CD4-positive, alpha-beta memory T cell (primary cell): Measurements from ENCODE around the gene PTPRN. TPM values are rescaled to one million over a fixed set of nuclear protein-coding genes. Genes with fewer than 3 reads are reported as not detected.

Experiments
- CTCF ChIA-PET: fragments of 350-600 bp; sonication (Branson Sonifier 250); formaldehyde crosslinking; loops from one replicate; lab custom pipeline; 2021; ENCODE audit warnings: inconsistent platforms; ENCODE audit not compliant: partially characterized antibody; lab: Charles Lee
- POLR2A ChIA-PET: fragments of 350-600 bp; sonication (Branson Sonifier 250); formaldehyde crosslinking; loops from one replicate; lab custom pipeline; 2021; ENCODE audit not compliant: partially characterized antibody; lab: Charles Lee
- DNase-seq, 5 donors: peaks; one replicate each; pipeline versions ENCODE4 v3.0.0 to v3.0.0-alpha.2; 2020 to 2022; ENCODE audit warnings: mixed read lengths in 1 of 5
- H3K27ac ChIP-seq: one replicate; pipeline ENCODE4 v1.7.0; 2013; ENCODE audit warnings: low read depth, low read length
- H3K27me3 ChIP-seq: 2 replicates; pipeline ENCODE4 v1.7.0; 2013; ENCODE audit warnings: mild to moderate bottlenecking, low read length, moderate library complexity; ENCODE audit not compliant: insufficient read depth
- H3K36me3 ChIP-seq: 2 replicates; pipeline ENCODE4 v1.7.0; 2013; ENCODE audit warnings: mild to moderate bottlenecking, low read length, moderate library complexity; ENCODE audit not compliant: insufficient read depth
- H3K4me1 ChIP-seq: 2 replicates; pipeline ENCODE4 v1.7.0; 2013; ENCODE audit warnings: mild to moderate bottlenecking, low read length, moderate library complexity; ENCODE audit not compliant: insufficient read depth
- H3K4me3 ChIP-seq, 2 donors: one replicate each; pipeline ENCODE4 v1.7.0; 2013; ENCODE audit warnings: low read length in 2 of 2, mild to moderate bottlenecking in 1 of 2
- H3K9me3 ChIP-seq, 2 donors: one replicate each; pipeline ENCODE4 v1.7.0; 2013; ENCODE audit warnings: low read length in 2 of 2, control low read depth in 1 of 2; ENCODE audit not compliant: control insufficient read depth in 1 of 2
- H3K27ac Mint-ChIP-seq, 7 donors: one replicate each; pipeline ENCODE4 v1.8.0; 2020 to 2021; ENCODE audit warnings: mixed read lengths in 7 of 7, mild to moderate bottlenecking in 6 of 7, inconsistent platforms in 3 of 7, moderate library complexity in 3 of 7
- H3K27me3 Mint-ChIP-seq, 2 donors: one replicate each; pipeline ENCODE4 v1.8.0; 2020 to 2021; ENCODE audit warnings: mixed read lengths in 2 of 2
- H3K36me3 Mint-ChIP-seq, 2 donors: one replicate each; pipeline ENCODE4 v1.8.0; 2020 to 2021; ENCODE audit warnings: mixed read lengths in 2 of 2, inconsistent platforms in 1 of 2, mild to moderate bottlenecking in 1 of 2
- H3K4me1 Mint-ChIP-seq, 4 donors: one replicate each; pipeline ENCODE4 v1.8.0; 2020 to 2021; ENCODE audit warnings: mixed read lengths in 4 of 4, mild to moderate bottlenecking in 1 of 4
- H3K4me3 Mint-ChIP-seq, 8 donors: one replicate each; pipeline ENCODE4 v1.8.0; 2020 to 2021; ENCODE audit warnings: mixed read lengths in 8 of 8, mild to moderate bottlenecking in 7 of 8, moderate library complexity in 6 of 8, inconsistent platforms in 3 of 8
- H3K9me3 Mint-ChIP-seq, 8 donors: one replicate each; pipeline ENCODE4 v1.8.0; 2020 to 2021; ENCODE audit warnings: mixed read lengths in 8 of 8, mild to moderate bottlenecking in 5 of 8, inconsistent platforms in 3 of 8, moderate library complexity in 1 of 8
- intact Hi-C: fragments of 100-400 bp; cut with micrococcal nuclease; formaldehyde crosslinking; loops from one replicate; pipeline ENCODE4 v1.15.1; 2023
- polyA plus RNA-seq, 2 donors: library from polyadenylated mRNA; unstranded; fragments of 300-500 nt; fragmentation: Illumina TruSeq; gene quantifications; one replicate each; pipeline ENCODE4 v1.2.3, GENCODE V29; 2021
- total RNA-seq, 2 experiments: library from RNA; stranded (reverse); gene quantifications; one replicate each; pipeline ENCODE4 v1.2.3, GENCODE V29; 2021

The PTPRN gene
- total and polyA plus RNA-seq, 4 experiments from 2014 or later, result 0.31 TPM; not detected in 3

- H3K27ac Mint-ChIP-seq, result peak overlapping the region in 5 of 7 donors; percentile 62 to 94 (median 87)
These were observed 15.4 kb downstream of the PTPRN start for GRCh38 chr2:219293736-219294231.

GRCh38 chr2:219292616-219293015 is 16.6 kb downstream of the PTPRN start:
- H3K27ac ChIP-seq, result no peak overlapping the region
- CTCF ChIA-PET, result interaction anchor here (0.9 to 6.6 kb wide), 9 partner anchors 10 to 141 kb away, joined by 3 to 208 read pairs (median 6); partner anchors contain the start of genes CNPPD1, DNAJB2, GLB1L and NHEJ1

More at GRCh38 chr2:219293736-219294231, 15.4 kb downstream of the PTPRN start:
- Mint-ChIP-seq H3K4me3 (peak overlapping the region in 5 of 8 donors; percentile 51 to 84 (median 71)), H3K27me3 (peaks cover 0 to 2% of the 10 kb centered on the region in 2 donors), H3K36me3 (no peaks in the 10 kb centered on the region), H3K4me1 (peaks cover 6 to 19% (median 10%) of the 10 kb centered on the region in 4 donors), H3K9me3 (peaks cover 0 to 3% (median 0%) of the 10 kb centered on the region in 8 donors)
- no peak for DNase-seq
- POLR2A ChIA-PET, result interaction anchor here (0.6 to 8.6 kb wide), 6 partner anchors 10 to 87 kb away, joined by 3 to 119 read pairs (median 34); partner anchors contain the start of genes ANKZF1, ATG9A, DNAJB2 and TUBA4A
- intact Hi-C loops, result loop anchor here (1.0 to 2.0 kb wide), 3 partner anchors 82 to 133 kb away; partner anchors contain the start of genes CNPPD1 and NHEJ1
- Histone ChIP-seq H3K27me3 (no peaks in the 10 kb centered on the region), H3K9me3 (no peaks in the 10 kb centered on the region), H3K36me3 (no peaks in the 10 kb centered on the region), H3K4me1 (peaks cover 12% of the 10 kb centered on the region), H3K4me3 (no peak overlapping the region), H3K27ac (no peak overlapping the region)
- CTCF ChIA-PET, result interaction anchor here (0.6 to 6.6 kb wide), 16 partner anchors 8 to 236 kb away, joined by 3 to 208 read pairs (median 16); partner anchors contain the start of genes CNPPD1, DNAJB2, GLB1L and NHEJ1

DNA sequence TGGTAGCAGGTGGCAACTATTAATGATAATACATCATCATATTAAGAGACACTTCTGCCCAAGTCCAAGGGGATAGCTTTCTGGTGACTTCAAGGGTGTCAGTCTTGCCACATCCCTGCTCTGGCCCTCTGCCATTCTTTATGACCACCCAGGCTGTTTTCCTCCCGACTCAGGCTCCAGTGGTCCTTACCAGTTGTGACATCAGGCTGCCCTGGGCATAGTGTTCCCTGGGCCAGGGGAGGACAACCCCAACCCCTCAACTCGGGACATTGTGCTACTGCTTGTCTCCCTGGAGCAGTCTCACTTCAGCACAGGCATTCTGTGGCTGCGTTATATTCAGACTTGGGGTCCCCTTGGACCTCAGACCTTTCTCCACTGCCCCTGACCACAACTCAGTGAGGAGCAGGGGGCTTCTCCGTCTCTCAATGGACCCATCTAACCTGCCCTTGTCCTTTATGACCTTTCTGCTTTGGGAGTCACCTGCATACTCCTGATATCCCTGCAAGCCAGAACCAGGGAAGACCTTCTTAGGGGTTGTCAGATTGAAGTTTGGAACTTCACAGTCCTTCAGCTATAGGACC is 17.2 kb downstream of the PTPRN start:
- Histone ChIP-seq H3K27me3 (no peaks in the 10 kb centered on the region), H3K36me3 (no peaks in the 10 kb centered on the region), H3K4me3 (no peak overlapping the region), H3K4me1 (peaks cover 12% of the 10 kb centered on the region), H3K27ac (no peak overlapping the region), H3K9me3 (no peaks in the 10 kb centered on the region)
- Mint-ChIP-seq H3K36me3 (peaks cover 0 to 1% of the 10 kb centered on the region in 2 donors), H3K4me1 (peaks cover 6 to 12% (median 7%) of the 10 kb centered on the region in 4 donors), H3K9me3 (peaks cover 0 to 3% (median 0%) of the 10 kb centered on the region in 8 donors), H3K27ac (peak overlapping the region in 1 of 7 donors; percentile 37), H3K4me3 (no peak overlapping the region), H3K27me3 (no peaks in the 10 kb centered on the region)
- ChIA-PET CTCF (interaction anchor here (0.9 to 6.6 kb wide), 9 partner anchors 8 to 140 kb away, joined by 3 to 208 read pairs (median 5); partner anchors contain the start of genes DNAJB2, GLB1L, STK16 and TUBA4A), POLR2A (interaction anchor here (0.9 to 8.6 kb wide), 4 partner anchors 13 to 86 kb away, joined by 5 to 119 read pairs (median 52); partner anchors contain the start of genes DNAJB2, TUBA4A and TUBA4B)
- intact Hi-C loops, result no loop called here
- DNase-seq, result no peak

More at GRCh38 chr2:219292616-219293015, 16.6 kb downstream of the PTPRN start:
- intact Hi-C loops, result no loop called here
- H3K4me3 Mint-ChIP-seq, result peak overlapping the region in 3 of 8 donors; percentile 25 to 34 (median 28)
- Histone ChIP-seq H3K27me3 (no peaks in the 10 kb centered on the region), H3K4me3 (no peak overlapping the region), H3K36me3 (no peaks in the 10 kb centered on the region), H3K9me3 (no peaks in the 10 kb centered on the region), H3K4me1 (peaks cover 12% of the 10 kb centered on the region)
- peaks cover 6 to 14% (median 7%) of the 10 kb centered on the region in 4 donors for H3K4me1 Mint-ChIP-seq
- peaks cover 0 to 3% (median 0%) of the 10 kb centered on the region in 8 donors for H3K9me3 Mint-ChIP-seq
- POLR2A ChIA-PET, result interaction anchor here (4.4 to 8.6 kb wide), 3 partner anchors 13 to 44 kb away, joined by 35 to 119 read pairs (median 68); partner anchors contain the start of genes DNAJB2, TUBA4A and TUBA4B
- H3K27ac Mint-ChIP-seq, result peak overlapping the region in 1 of 7 donors; percentile 62
- peaks cover 0 to 1% of the 10 kb centered on the region in 2 donors for H3K36me3 Mint-ChIP-seq
- no peak for DNase-seq
- no peaks in the 10 kb centered on the region for H3K27me3 Mint-ChIP-seq

DNA sequence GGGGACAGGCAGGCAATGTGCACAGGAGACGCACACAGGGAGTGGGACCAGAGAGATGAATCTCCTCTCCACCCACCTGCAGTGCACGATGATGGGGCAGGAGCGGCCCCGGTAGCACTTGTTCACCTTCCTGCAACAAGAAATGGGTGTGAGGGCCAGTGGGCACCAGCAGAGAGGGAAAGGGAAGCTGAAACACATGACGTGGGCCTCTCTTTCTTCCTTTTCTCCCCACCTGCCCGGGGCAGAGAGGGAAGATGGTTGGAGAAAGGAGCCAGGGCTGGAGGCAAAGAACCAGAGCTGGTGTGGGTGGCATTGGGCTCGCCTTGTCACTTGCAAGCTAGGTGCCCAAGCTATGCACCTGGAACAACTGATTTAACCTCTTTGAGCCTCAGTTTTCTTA is 17.8 kb downstream of the PTPRN start:
- Mint-ChIP-seq H3K4me1 (peaks cover 6 to 10% (median 7%) of the 10 kb centered on the region in 4 donors), H3K27ac (no peak overlapping the region), H3K27me3 (no peaks in the 10 kb centered on the region), H3K36me3 (peaks cover 0 to 5% of the 10 kb centered on the region in 2 donors), H3K4me3 (no peak overlapping the region), H3K9me3 (peaks cover 0 to 1% (median 0%) of the 10 kb centered on the region in 8 donors)
- no peaks in the 10 kb centered on the region for H3K27me3 ChIP-seq
- no peak overlapping the region for H3K27ac ChIP-seq
- ChIA-PET CTCF (interaction anchor here (1.1 to 6.6 kb wide), 7 partner anchors 8 to 137 kb away, joined by 3 to 208 read pairs (median 5); partner anchors contain the start of gene DNAJB2), POLR2A (interaction anchor here (0.9 to 8.6 kb wide), 3 partner anchors 12 to 85 kb away, joined by 5 to 119 read pairs (median 68); partner anchors contain the start of genes DNAJB2, TUBA4A and TUBA4B)
- no peak overlapping the region for H3K4me3 ChIP-seq
- peaks cover under 1% of the 10 kb centered on the region for H3K36me3 ChIP-seq
- no peak for DNase-seq
- H3K9me3 ChIP-seq, result no peaks in the 10 kb centered on the region
- peaks cover 12% of the 10 kb centered on the region for H3K4me1 ChIP-seq
- intact Hi-C loops, result no loop called here

- CTCF ChIA-PET, result interaction anchor here (1.4 to 6.6 kb wide), 7 partner anchors 9 to 137 kb away, joined by 3 to 208 read pairs (median 4); partner anchors contain the start of gene DNAJB2
- Mint-ChIP-seq H3K4me3 (no peak overlapping the region), H3K27ac (no peak overlapping the region), H3K36me3 (peaks cover 0 to 10% of the 10 kb centered on the region in 2 donors), H3K4me1 (peaks cover 3 to 7% (median 5%) of the 10 kb centered on the region in 4 donors), H3K9me3 (no peaks in the 10 kb centered on the region), H3K27me3 (no peaks in the 10 kb centered on the region)
- Histone ChIP-seq H3K4me1 (peaks cover 12% of the 10 kb centered on the region), H3K27ac (no peak overlapping the region), H3K27me3 (no peaks in the 10 kb centered on the region), H3K36me3 (peaks cover 4% of the 10 kb centered on the region), H3K9me3 (no peaks in the 10 kb centered on the region), H3K4me3 (no peak overlapping the region)
- POLR2A ChIA-PET, result interaction anchor here (8.6 kb wide), 1 partner anchor 11 kb away, joined by 119 read pairs; the partner anchor contains the start of gene DNAJB2
- DNase-seq, result no peak
- intact Hi-C loops, result no loop called here
These were observed 18.6 kb downstream of the PTPRN start for GRCh38 chr2:219290381-219291171.

DNA sequence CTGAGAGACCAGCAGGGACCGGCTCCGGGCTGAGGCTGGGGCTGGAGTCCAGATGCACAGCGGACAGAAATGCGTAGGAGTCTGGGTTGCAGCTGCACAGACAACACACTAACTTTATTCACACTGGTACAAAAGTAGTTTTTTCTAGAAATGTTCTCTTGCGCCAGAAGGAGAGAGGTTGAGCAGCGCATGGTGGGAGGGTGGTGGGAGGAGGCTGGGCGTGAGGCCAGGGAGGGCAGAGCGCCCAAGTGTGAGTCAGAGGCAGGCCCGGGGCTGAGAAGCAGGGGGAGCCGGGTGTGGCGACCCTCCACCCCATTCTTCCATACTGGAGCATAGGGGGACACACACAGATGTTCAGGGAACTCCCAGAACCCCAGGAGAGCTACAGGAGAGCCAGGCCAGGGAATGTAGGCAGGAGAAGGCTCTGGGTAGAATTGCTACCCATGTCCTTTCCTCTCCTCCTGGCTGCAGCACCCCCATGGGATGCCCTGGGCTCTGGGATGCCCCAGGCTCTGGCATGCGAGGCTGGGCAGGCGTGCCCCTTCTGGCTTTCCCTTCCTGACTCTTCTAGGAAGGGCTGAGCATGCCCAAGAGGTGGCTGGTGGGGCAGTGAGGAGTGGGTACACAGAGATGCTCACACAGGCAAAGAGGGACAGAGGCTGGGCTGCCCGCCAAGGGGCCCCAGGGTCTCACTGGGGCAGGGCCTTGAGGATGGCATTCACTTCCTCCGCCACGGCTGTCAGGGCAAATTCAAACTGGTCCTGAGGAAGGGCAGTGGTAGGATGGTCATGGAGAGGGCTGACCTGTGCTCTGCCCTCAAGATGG is 19.5 kb downstream of the PTPRN start:
- H3K4me3 ChIP-seq, result no peak overlapping the region
- intact Hi-C loops, result no loop called here
- H3K27ac ChIP-seq, result no peak overlapping the region
- ChIA-PET POLR2A (interaction anchor here (8.6 kb wide), 1 partner anchor 10 kb away, joined by 119 read pairs; the partner anchor contains the start of gene DNAJB2), CTCF (interaction anchor here (1.8 to 6.6 kb wide), 2 partner anchors 9 to 130 kb away, joined by 4 to 208 read pairs; partner anchors contain the start of gene DNAJB2)
- H3K27me3 ChIP-seq, result no peaks in the 10 kb centered on the region
- H3K4me1 ChIP-seq, result peaks cover 6% of the 10 kb centered on the region
- no peaks in the 10 kb centered on the region for H3K27me3 Mint-ChIP-seq
- peaks cover 12% of the 10 kb centered on the region for H3K36me3 ChIP-seq
- no peak for DNase-seq
- H3K27ac Mint-ChIP-seq, result no peak overlapping the region
- H3K4me1 Mint-ChIP-seq, result peaks cover 0 to 6% (median under 1%) of the 10 kb centered on the region in 4 donors
- H3K9me3 ChIP-seq, result no peaks in the 10 kb centered on the region
- no peak overlapping the region for H3K4me3 Mint-ChIP-seq
- no peaks in the 10 kb centered on the region for H3K9me3 Mint-ChIP-seq
- H3K36me3 Mint-ChIP-seq, result peaks cover 4 to 17% of the 10 kb centered on the region in 2 donors
